ENCODE results near the gene POU2F3.

Gene POU2F3

GRCh38 chr11:120220747-120221037, 19.2 kb upstream of the POU2F3 start:
- no peak for TF ChIP-seq CTCF (IDR thresholded peaks at IDR 0.05; ENCODE audit: insufficient read depth, low read depth, low read length, missing control alignments)
- H3K4me3 ChIP-seq (ENCODE audit: low read depth, low read length): no peak overlapping the region
- no peak for DNase-seq (ENCODE audit: low read depth)

- no peak overlapping the region for H3K4me3 ChIP-seq (ENCODE audit: low read depth, low read length)
- no peak for TF ChIP-seq CTCF (IDR thresholded peaks at IDR 0.05; ENCODE audit: insufficient read depth, low read depth, low read length, missing control alignments)
- DNase-seq (ENCODE audit: low read depth): no peak
Measured at GRCh38 chr11:120221115-120221752, 18.7 kb upstream of the POU2F3 start.

GRCh38 chr11:120222916-120223315, 17.0 kb upstream of the POU2F3 start:
- no peak overlapping the region for H3K4me3 ChIP-seq (ENCODE audit: low read depth, low read length)
- DNase-seq (ENCODE audit: low read depth): no peak
- no peak for TF ChIP-seq CTCF (IDR thresholded peaks at IDR 0.05; ENCODE audit: insufficient read depth, low read depth, low read length, missing control alignments)

GRCh38 chr11:120223793-120224192, 16.1 kb upstream of the POU2F3 start:
- DNase-seq (ENCODE audit: low read depth): no peak

GRCh38 chr11:120224361-120224760, 15.6 kb upstream of the POU2F3 start:
- no peak for TF ChIP-seq CTCF (IDR thresholded peaks at IDR 0.05; ENCODE audit: insufficient read depth, low read depth, low read length, missing control alignments)

More at GRCh38 chr11:120223793-120224192, 16.1 kb upstream of the POU2F3 start:
- H3K4me3 ChIP-seq (ENCODE audit: low read depth, low read length): no peak overlapping the region
- no peak for TF ChIP-seq CTCF (IDR thresholded peaks at IDR 0.05; ENCODE audit: insufficient read depth, low read depth, low read length, missing control alignments)

GRCh38 chr11:120224972-120225909, 14.7 kb upstream of the POU2F3 start:
- no peak overlapping the region for H3K4me3 ChIP-seq (ENCODE audit: low read depth, low read length)
- no peak for DNase-seq (ENCODE audit: low read depth)
- TF ChIP-seq CTCF (IDR thresholded peaks at IDR 0.05; ENCODE audit: insufficient read depth, low read depth, low read length, missing control alignments): no peak

More at GRCh38 chr11:120224361-120224760, 15.6 kb upstream of the POU2F3 start:
- DNase-seq (ENCODE audit: low read depth): no peak
- no peak overlapping the region for H3K4me3 ChIP-seq (ENCODE audit: low read depth, low read length)
